GM10266 (cell line): ENCODE data around the gene APOC3.
A peak's percentile ranks its signal among the peaks of the same experiment; 100 is the strongest.

Source experiments
- DNase-seq: peaks from one replicate; pipeline ENCODE4 v3.0.0; 2012; ENCODE audit errors: extremely low spot score
- TF ChIP-seq, protein P1 (sequence below): IDR thresholded peaks from 2 replicates; pipeline ENCODE4 v1.5.1; 2012; ENCODE audit warnings: mild to moderate bottlenecking, low read depth; ENCODE audit not compliant: control insufficient read depth, insufficient read depth; ENCODE audit errors: missing control alignments

APOC3 gene

GRCh38 chr11:116844722-116845121, 15.0 kb downstream of the APOC3 start:
- TF ChIP-seq, protein P1, sequence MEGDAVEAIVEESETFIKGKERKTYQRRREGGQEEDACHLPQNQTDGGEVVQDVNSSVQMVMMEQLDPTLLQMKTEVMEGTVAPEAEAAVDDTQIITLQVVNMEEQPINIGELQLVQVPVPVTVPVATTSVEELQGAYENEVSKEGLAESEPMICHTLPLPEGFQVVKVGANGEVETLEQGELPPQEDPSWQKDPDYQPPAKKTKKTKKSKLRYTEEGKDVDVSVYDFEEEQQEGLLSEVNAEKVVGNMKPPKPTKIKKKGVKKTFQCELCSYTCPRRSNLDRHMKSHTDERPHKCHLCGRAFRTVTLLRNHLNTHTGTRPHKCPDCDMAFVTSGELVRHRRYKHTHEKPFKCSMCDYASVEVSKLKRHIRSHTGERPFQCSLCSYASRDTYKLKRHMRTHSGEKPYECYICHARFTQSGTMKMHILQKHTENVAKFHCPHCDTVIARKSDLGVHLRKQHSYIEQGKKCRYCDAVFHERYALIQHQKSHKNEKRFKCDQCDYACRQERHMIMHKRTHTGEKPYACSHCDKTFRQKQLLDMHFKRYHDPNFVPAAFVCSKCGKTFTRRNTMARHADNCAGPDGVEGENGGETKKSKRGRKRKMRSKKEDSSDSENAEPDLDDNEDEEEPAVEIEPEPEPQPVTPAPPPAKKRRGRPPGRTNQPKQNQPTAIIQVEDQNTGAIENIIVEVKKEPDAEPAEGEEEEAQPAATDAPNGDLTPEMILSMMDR: no peak
- DNase-seq: no peak

DNA sequence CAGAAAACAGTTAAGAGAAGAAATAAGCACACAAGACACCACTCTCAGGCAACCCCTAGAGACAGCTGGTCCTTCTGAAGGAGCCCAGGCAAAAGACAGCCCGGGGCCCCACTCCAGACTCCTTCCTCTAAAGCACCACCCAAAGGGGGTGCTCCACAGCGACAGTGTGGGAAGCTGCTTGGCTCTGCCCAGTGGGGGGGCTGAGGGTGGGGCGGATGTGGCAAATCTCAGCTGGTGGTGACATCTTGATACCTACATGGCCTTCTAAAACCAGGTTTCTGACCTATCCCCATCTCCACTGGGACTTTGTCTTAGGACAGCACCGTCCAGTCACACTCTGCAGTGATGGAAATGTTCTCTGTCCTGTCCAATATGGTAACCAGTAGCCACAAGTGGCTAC, 17.9 kb downstream of the APOC3 start:
- TF ChIP-seq, protein P1: no peak
- DNase-seq: no peak

GRCh38 chr11:116849060-116849459, 19.4 kb downstream of the APOC3 start:
- TF ChIP-seq, protein P1: no peak
- DNase-seq: no peak

GRCh38 chr11:116849486-116849885, 19.8 kb downstream of the APOC3 start:
- no peak for DNase-seq
- TF ChIP-seq, protein P1: no peak

- TF ChIP-seq, protein P1: no peak
- no peak for DNase-seq
Observed at GRCh38 chr11:116851626-116852025, 21.9 kb downstream of the APOC3 start.

DNA sequence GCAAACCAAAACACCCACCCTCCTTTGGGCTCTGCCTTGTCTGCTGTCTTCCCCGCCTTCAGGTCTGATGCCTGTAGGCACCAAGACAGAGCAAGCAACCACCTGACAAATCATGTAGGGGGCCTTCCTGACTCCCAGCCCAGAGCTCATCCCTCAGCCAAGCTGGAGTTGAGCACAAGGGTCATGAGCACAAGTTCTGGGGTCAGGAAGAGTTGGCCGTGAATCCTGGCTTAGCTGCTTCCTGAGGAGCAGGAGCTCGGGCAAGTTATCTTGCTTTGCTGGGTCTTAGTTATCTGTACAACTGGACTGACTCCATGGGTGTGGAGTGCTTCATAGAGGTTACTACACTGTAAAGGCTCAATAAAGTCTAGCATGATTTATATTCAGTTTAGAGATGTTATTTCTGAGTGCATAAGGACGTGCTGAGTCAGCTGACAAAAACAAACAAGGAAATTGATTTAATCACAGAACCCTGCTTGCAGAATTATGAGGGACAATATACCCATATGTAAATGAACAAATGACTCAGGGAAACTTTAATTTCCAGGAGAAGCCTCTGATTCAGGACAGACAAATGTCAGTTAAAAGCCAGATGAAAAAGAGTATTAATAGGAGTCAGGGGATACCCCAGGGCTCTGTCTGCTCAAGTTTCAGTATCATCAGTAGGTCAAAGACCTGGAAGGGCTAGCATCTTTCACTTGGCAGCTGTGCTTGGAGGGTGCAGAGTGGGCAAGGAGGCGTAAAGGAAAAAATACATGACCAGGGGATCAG, 22.7 kb downstream of the APOC3 start:
- DNase-seq: no peak
- TF ChIP-seq, protein P1: no peak

DNA sequence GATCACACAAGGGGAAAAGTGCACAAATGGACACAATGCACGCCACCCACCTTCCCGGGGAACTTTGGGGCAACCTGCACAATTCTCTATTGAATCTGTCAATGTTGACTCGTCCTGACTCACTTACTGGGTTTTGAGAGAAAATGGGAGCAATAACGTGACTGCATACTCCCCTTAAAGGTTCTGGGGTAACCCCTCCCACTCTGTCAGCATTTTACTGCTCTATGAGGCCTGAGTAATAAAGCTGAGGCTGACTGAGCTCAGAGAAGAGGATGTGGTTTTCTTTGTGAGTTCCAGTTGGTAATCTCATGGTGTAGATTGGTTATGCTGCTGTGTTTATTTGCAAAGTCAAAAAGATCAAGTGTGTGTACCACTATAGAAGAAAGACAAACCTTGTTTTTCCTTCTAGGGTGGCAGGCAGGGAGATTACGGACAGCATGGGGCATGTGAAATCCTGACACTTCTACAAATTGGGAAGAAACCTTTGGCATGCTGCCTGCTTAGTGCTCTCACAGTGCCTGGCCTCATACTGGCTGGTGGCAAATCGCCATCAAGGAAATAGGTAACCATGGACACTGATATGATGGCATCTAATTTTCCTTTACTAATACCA, 23.9 kb downstream of the APOC3 start:
- TF ChIP-seq, protein P1: no peak
- peak; percentile 86 for DNase-seq
